Measurements from ENCODE around the gene FERMT2. TPM values are rescaled to one million over a fixed set of nuclear protein-coding genes. Genes with fewer than 3 reads are reported as not detected.

FERMT2 gene
- total and polyA plus RNA-seq, 4 donors: 23.9 to 51.3 (median 40.4) TPM

DNA sequence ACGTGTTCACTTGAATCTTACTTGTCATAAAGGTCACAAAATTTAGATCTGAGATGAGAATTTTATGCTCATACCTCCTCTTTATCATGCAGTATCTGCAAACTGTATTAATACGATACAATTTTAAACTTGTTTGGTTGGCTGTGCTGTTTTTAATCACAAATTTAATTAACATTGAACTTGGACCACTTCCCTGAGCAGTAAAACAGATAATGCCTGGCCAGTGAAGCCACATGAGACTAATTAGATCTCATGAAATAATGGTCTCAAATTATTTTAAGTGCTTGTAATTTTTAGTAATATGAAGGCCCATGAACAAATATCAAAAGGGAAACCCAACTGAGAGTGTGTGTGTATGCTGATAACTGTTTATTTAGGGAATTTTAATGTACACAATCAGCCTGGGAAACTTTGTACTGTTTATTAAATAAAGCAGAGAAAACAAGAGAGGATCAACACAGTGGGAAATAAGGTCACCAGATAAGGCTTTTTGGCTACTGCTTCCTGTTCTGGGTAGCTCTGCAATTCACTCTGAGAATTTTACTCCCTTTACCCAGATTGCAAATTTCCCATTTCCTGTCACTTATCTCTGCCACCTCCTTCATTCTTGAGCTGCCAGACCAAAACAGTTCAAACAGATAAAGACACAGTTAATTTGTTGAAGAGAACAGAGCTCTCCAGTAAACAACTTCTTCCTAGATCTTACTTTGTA lies 97.9 kb downstream of the FERMT2 start:
- H3K36me3 ChIP-seq (ENCODE audit: control insufficient read depth in 4 of 4, insufficient read depth in 3 of 4, low read depth in 1 of 4, low read length in 3 of 4): peaks cover 0 to 6% (median 3%) of the 10 kb centered on the region in 4 donors
- no peak for DNase-seq (ENCODE audit: low spot score)
- H3K4me1 ChIP-seq (ENCODE audit: control insufficient read depth in 4 of 4, insufficient read depth in 4 of 4, low read length in 3 of 4): peaks cover 3 to 25% (median 15%) of the 10 kb centered on the region in 4 donors
- peak overlapping the region in 1 of 3 donors; percentile 22 for H3K4me3 ChIP-seq (ENCODE audit: low read depth in 1 of 3, low read length in 3 of 3)
- H3K9ac ChIP-seq (ENCODE audit: low read depth in 1 of 2, low read length in 2 of 2): peak overlapping the region in 1 of 2 donors; percentile 8
- H3K27me3 ChIP-seq (ENCODE audit: control insufficient read depth in 4 of 4, insufficient read depth in 4 of 4, low read length in 3 of 4): no peaks in the 10 kb centered on the region
- 16% methylated on average over 2 of the region's 2 CpGs for WGBS
- H3K9me3 ChIP-seq (ENCODE audit: control insufficient read depth in 4 of 4, low read length in 3 of 4): no peaks in the 10 kb centered on the region
- H3K27ac ChIP-seq (ENCODE audit: low read depth in 1 of 2, low read length in 2 of 2): peak overlapping the region; percentile 84 to 88
- TF ChIP-seq GABPA (IDR thresholded peaks at IDR 0.05 in 1 of 2, conservative IDR thresholded peaks at IDR 0.05 in 1 of 2) (peak in 1 of 2 donors; percentile 42), JUND (IDR thresholded peaks at IDR 0.05) (peak; percentile 13 to 56), RAD21 (IDR thresholded peaks at IDR 0.05) (peak; percentile 27 to 52), HNF4A (conservative IDR thresholded peaks at IDR 0.05) (peak; percentile 72 to 81), FOXA1 (IDR thresholded peaks at IDR 0.05) (peak; percentile 80), SP1 (IDR thresholded peaks at IDR 0.05) (peak; percentile 72), FOXA2 (IDR thresholded peaks at IDR 0.05) (peak; percentile 85), RXRA (IDR thresholded peaks at IDR 0.05) (peak; percentile 78 to 84), TAF1 (conservative IDR thresholded peaks at IDR 0.05) (no peak), HNF4G (IDR thresholded peaks at IDR 0.05) (no peak), NR2F2 (IDR thresholded peaks at IDR 0.05) (peak; percentile 93), YY1 (IDR thresholded peaks at IDR 0.05) (peak; percentile 49), EGR1 (IDR thresholded peaks at IDR 0.05; ENCODE audit: low read depth in 2 of 2) (no peak)
- TF ChIP-seq, protein P1, sequence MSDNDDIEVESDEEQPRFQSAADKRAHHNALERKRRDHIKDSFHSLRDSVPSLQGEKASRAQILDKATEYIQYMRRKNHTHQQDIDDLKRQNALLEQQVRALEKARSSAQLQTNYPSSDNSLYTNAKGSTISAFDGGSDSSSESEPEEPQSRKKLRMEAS (IDR thresholded peaks at IDR 0.05): peak; percentile 61
- TF ChIP-seq, protein P2, sequence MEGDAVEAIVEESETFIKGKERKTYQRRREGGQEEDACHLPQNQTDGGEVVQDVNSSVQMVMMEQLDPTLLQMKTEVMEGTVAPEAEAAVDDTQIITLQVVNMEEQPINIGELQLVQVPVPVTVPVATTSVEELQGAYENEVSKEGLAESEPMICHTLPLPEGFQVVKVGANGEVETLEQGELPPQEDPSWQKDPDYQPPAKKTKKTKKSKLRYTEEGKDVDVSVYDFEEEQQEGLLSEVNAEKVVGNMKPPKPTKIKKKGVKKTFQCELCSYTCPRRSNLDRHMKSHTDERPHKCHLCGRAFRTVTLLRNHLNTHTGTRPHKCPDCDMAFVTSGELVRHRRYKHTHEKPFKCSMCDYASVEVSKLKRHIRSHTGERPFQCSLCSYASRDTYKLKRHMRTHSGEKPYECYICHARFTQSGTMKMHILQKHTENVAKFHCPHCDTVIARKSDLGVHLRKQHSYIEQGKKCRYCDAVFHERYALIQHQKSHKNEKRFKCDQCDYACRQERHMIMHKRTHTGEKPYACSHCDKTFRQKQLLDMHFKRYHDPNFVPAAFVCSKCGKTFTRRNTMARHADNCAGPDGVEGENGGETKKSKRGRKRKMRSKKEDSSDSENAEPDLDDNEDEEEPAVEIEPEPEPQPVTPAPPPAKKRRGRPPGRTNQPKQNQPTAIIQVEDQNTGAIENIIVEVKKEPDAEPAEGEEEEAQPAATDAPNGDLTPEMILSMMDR (IDR thresholded peaks at IDR 0.05; ENCODE audit: low read depth, low read length, missing input control): no peak
- TF ChIP-seq, protein P3, sequence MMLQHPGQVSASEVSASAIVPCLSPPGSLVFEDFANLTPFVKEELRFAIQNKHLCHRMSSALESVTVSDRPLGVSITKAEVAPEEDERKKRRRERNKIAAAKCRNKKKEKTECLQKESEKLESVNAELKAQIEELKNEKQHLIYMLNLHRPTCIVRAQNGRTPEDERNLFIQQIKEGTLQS (IDR thresholded peaks at IDR 0.05): no peak
- TF ChIP-seq, protein P4, sequence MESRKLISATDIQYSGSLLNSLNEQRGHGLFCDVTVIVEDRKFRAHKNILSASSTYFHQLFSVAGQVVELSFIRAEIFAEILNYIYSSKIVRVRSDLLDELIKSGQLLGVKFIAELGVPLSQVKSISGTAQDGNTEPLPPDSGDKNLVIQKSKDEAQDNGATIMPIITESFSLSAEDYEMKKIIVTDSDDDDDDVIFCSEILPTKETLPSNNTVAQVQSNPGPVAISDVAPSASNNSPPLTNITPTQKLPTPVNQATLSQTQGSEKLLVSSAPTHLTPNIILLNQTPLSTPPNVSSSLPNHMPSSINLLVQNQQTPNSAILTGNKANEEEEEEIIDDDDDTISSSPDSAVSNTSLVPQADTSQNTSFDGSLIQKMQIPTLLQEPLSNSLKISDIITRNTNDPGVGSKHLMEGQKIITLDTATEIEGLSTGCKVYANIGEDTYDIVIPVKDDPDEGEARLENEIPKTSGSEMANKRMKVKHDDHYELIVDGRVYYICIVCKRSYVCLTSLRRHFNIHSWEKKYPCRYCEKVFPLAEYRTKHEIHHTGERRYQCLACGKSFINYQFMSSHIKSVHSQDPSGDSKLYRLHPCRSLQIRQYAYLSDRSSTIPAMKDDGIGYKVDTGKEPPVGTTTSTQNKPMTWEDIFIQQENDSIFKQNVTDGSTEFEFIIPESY (IDR thresholded peaks at IDR 0.05): peak; percentile 34
- TF ChIP-seq, protein P5, sequence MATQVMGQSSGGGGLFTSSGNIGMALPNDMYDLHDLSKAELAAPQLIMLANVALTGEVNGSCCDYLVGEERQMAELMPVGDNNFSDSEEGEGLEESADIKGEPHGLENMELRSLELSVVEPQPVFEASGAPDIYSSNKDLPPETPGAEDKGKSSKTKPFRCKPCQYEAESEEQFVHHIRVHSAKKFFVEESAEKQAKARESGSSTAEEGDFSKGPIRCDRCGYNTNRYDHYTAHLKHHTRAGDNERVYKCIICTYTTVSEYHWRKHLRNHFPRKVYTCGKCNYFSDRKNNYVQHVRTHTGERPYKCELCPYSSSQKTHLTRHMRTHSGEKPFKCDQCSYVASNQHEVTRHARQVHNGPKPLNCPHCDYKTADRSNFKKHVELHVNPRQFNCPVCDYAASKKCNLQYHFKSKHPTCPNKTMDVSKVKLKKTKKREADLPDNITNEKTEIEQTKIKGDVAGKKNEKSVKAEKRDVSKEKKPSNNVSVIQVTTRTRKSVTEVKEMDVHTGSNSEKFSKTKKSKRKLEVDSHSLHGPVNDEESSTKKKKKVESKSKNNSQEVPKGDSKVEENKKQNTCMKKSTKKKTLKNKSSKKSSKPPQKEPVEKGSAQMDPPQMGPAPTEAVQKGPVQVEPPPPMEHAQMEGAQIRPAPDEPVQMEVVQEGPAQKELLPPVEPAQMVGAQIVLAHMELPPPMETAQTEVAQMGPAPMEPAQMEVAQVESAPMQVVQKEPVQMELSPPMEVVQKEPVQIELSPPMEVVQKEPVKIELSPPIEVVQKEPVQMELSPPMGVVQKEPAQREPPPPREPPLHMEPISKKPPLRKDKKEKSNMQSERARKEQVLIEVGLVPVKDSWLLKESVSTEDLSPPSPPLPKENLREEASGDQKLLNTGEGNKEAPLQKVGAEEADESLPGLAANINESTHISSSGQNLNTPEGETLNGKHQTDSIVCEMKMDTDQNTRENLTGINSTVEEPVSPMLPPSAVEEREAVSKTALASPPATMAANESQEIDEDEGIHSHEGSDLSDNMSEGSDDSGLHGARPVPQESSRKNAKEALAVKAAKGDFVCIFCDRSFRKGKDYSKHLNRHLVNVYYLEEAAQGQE (IDR thresholded peaks at IDR 0.05): no peak
